KMS-11 (cell line): ENCODE results near the gene SLC35F3.

Experiments used
- H2AFZ ChIP-seq: fragments of 200-600 bp; sonication (generic); 2 replicates; pipeline ENCODE4 v1.6.1; 2016; ENCODE audit warnings: antibody characterized with exemption, mixed run types, low read depth
- H3K27ac ChIP-seq: fragments of 200-600 bp; sonication (generic); 2 replicates; pipeline ENCODE4 v1.6.1; 2016; ENCODE audit warnings: mild to moderate bottlenecking, mixed run types
- H3K27me3 ChIP-seq: fragments of 200-600 bp; sonication (generic); 2 replicates; pipeline ENCODE4 v1.6.1; 2017; ENCODE audit warnings: mild to moderate bottlenecking, low read depth, mixed run types, moderate library complexity; ENCODE audit not compliant: insufficient read depth
- H3K36me3 ChIP-seq: fragments of 200-600 bp; sonication (generic); 2 replicates; pipeline ENCODE4 v1.6.1; 2017; ENCODE audit warnings: mild to moderate bottlenecking, mixed run types; ENCODE audit not compliant: insufficient read depth
- H3K4me1 ChIP-seq: fragments of 200-600 bp; sonication (generic); 2 replicates; pipeline ENCODE4 v1.6.1; 2016; ENCODE audit warnings: mild to moderate bottlenecking, low read depth, mixed run types; ENCODE audit not compliant: poor library complexity, severe bottlenecking
- H3K4me2 ChIP-seq: fragments of 200-600 bp; sonication (generic); 2 replicates; pipeline ENCODE4 v1.7.0; 2016; ENCODE audit warnings: mild to moderate bottlenecking, mixed run types
- H3K4me3 ChIP-seq: fragments of 200-600 bp; sonication (generic); IDR thresholded peaks from 2 replicates; pipeline ENCODE4 v1.6.1; 2017; ENCODE audit warnings: low read depth, low read length, mixed read lengths; ENCODE audit not compliant: insufficient read depth
- H3K79me2 ChIP-seq: fragments of 200-600 bp; sonication (generic); 2 replicates; pipeline ENCODE4 v1.6.1; 2016; ENCODE audit warnings: low read depth, mixed run types; ENCODE audit not compliant: insufficient read depth
- H3K9ac ChIP-seq: fragments of 200-600 bp; sonication (generic); 2 replicates; pipeline ENCODE4 v1.6.1; 2016; ENCODE audit warnings: mild to moderate bottlenecking, mixed run types
- H4K20me1 ChIP-seq: fragments of 200-600 bp; sonication (generic); 2 replicates; pipeline ENCODE4 v1.6.1; 2016; ENCODE audit warnings: mild to moderate bottlenecking, mixed run types; ENCODE audit not compliant: insufficient read depth
- CTCF ChIP-seq: fragments of 200-600 bp; sonication (generic); conservative IDR thresholded peaks from 2 replicates; pipeline ENCODE4 v1.6.1; 2017; ENCODE audit warnings: low read depth, mild to moderate bottlenecking, antibody characterized with exemption, low read length, moderate library complexity, mixed read lengths

Gene SLC35F3

DNA sequence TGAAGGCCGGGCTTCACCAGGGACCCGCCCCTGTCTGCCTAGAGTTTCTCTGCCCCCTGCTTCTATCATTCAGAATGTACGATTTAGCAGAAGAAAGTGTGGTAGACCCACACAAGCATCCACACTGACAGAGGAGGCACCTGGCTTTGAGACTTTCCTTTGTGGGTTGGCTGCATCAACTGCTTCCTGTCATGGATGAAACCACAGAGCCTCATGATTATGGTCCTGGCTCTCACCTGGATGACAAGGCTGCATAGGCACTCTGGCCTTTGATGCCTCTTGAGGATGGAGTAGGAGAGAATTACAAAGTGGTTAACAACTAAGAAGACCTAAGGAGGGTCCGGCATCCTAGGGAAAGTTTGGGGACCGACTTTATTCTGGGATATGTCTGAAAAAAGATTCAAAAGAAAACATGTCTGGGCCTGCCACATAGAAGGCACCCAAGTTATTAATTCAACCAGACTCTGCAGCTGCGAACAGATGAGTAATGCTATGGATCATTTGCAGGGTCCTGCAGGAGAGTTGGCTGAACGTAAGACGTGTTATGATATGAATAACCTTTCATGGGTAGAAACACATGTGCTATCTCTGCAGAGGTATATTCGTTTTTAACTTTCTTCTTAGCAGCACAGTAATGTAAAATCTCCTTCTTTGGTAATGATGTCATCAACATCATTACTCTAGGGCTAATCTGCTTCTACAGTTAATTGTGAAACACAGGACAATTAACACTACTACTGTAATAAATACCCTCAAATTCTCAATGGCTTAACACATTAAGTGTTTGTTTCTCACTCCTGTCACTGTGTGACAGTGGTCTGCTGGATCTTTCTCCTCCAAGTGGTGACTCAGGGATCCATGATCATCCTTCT, 136.2 kb downstream of the SLC35F3 start:
- no peaks in the 10 kb centered on the region for H3K36me3 ChIP-seq
- H3K9ac ChIP-seq = no peak overlapping the region
- no peaks in the 10 kb centered on the region for H4K20me1 ChIP-seq
- TF ChIP-seq CTCF = no peak
- H2AFZ ChIP-seq = no peak overlapping the region
- no peaks in the 10 kb centered on the region for H3K4me1 ChIP-seq
- H3K27me3 ChIP-seq = no peaks in the 10 kb centered on the region
- H3K4me2 ChIP-seq = no peak overlapping the region
- H3K4me3 ChIP-seq = no peak overlapping the region
- H3K79me2 ChIP-seq = no peaks in the 10 kb centered on the region
- H3K27ac ChIP-seq = no peak overlapping the region

GRCh38 chr1:234044079-234044478, 139.6 kb downstream of the SLC35F3 start:
- Histone ChIP-seq H2AFZ (no peak overlapping the region), H4K20me1 (no peaks in the 10 kb centered on the region), H3K4me2 (no peak overlapping the region), H3K4me1 (no peaks in the 10 kb centered on the region), H3K4me3 (no peak overlapping the region), H3K36me3 (no peaks in the 10 kb centered on the region), H3K27me3 (no peaks in the 10 kb centered on the region), H3K9ac (no peak overlapping the region), H3K27ac (no peak overlapping the region), H3K79me2 (no peaks in the 10 kb centered on the region)
- no peak for TF ChIP-seq CTCF

- Histone ChIP-seq H3K4me3 (no peak overlapping the region), H3K79me2 (no peaks in the 10 kb centered on the region), H3K9ac (no peak overlapping the region)
These were observed 142.6 kb downstream of the SLC35F3 start for GRCh38 chr1:234047123-234047522.

DNA sequence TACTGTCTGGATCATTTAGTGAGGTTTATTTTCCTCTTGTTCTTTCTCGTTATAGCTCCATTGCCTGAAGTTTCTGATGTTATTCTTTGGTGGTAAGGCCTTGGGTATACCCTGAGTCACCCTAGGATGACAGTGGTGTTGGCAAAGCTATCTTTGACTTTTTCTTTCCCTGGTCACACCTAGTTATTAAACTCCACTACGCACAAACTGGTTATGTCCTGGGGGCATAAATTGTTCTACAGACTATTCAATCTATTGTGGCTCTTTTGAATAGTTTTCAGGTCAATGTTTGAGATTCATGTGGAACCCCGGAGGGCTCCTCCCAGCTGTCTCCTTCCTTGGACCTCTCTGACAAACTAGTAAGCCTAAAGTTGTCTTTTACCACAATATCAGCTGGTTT, 157.7 kb downstream of the SLC35F3 start:
- no peaks in the 10 kb centered on the region for H4K20me1 ChIP-seq
- H3K79me2 ChIP-seq = no peaks in the 10 kb centered on the region
- no peak overlapping the region for H3K4me2 ChIP-seq
- no peak for TF ChIP-seq CTCF
- H2AFZ ChIP-seq = no peak overlapping the region
- H3K36me3 ChIP-seq = no peaks in the 10 kb centered on the region
- H3K4me1 ChIP-seq = no peaks in the 10 kb centered on the region
- H3K27ac ChIP-seq = no peak overlapping the region
- H3K4me3 ChIP-seq = no peak overlapping the region
- no peak overlapping the region for H3K9ac ChIP-seq
- H3K27me3 ChIP-seq = no peaks in the 10 kb centered on the region

More at GRCh38 chr1:234047123-234047522, 142.6 kb downstream of the SLC35F3 start:
- Histone ChIP-seq H3K4me2 (no peak overlapping the region), H3K27me3 (no peaks in the 10 kb centered on the region), H2AFZ (no peak overlapping the region), H3K36me3 (0 out of 2 replicates have a peak, but pooled peaks cover 2% of the 10 kb centered on the region), H3K4me1 (no peaks in the 10 kb centered on the region), H3K27ac (no peak overlapping the region), H4K20me1 (no peaks in the 10 kb centered on the region)
- TF ChIP-seq CTCF = no peak
